Psoas muscle (tissue), 8 donors: Measurements from ENCODE around the gene HTR2B. TPM values are rescaled to one million over a fixed set of nuclear protein-coding genes. Genes with fewer than 3 reads are reported as not detected.

Source experiments
- ATAC-seq, 4 donors: fragments of 200-7000 bp; cut with Tn5 transposase; one replicate each; pipeline ENCODE4 v1.9.1; 2020; ENCODE audit warnings: moderate library complexity in 3 of 4, mild to moderate bottlenecking in 2 of 4
- DNase-seq, 2 donors: peaks; one replicate each; pipeline ENCODE4 v3.0.0-alpha.2; 2020
- H3K27ac ChIP-seq: fragments of 200-600 bp; one replicate; pipeline ENCODE4 v1.8.0; 2022
- H3K27me3 ChIP-seq, 3 donors: fragments of 200-600 bp in 1 of 3; one replicate each; pipeline versions ENCODE4 v1.6.1 to v1.8.0; 2013 to 2022; ENCODE audit warnings: low read length in 2 of 3, mild to moderate bottlenecking in 2 of 3, moderate library complexity in 1 of 3; ENCODE audit not compliant: insufficient read depth in 3 of 3
- H3K36me3 ChIP-seq, 2 donors: fragments of 200-600 bp in 1 of 2; one replicate each; pipeline versions ENCODE4 v1.6.1 to v1.8.0; 2013 to 2022; ENCODE audit warnings: low read depth in 1 of 2, mild to moderate bottlenecking in 1 of 2, moderate library complexity in 1 of 2; ENCODE audit not compliant: insufficient read depth in 1 of 2
- H3K4me1 ChIP-seq: fragments of 200-600 bp; one replicate; pipeline ENCODE4 v1.8.0; 2022
- H3K4me3 ChIP-seq: fragments of 200-600 bp; one replicate; pipeline ENCODE4 v1.8.0; 2022; ENCODE audit warnings: mild to moderate bottlenecking
- H3K9me3 ChIP-seq: fragments of 200-600 bp; one replicate; pipeline ENCODE4 v1.8.0; 2022
- CTCF ChIP-seq: fragments of 200-600 bp; IDR thresholded peaks from one replicate; pipeline ENCODE4 v1.8.0; 2022; ENCODE audit warnings: antibody characterized with exemption
- WGBS, 3 donors: extraction: QIAGEN DNeasy Blood & Tissue Kit; methylation state at CpG; one replicate each; pipeline versions ENCODE4 v1.1.6 to v1.1.7; 2013; 5-methylcytosine and 5-hydroxymethylcytosine counted together
- intact Hi-C, 2 donors: fragments of 100-400 bp; cut with DNase I; formaldehyde crosslinking; loops; one replicate each; pipeline versions ENCODE4 v1.11.0 to v1.14.2; 2022
- polyA plus RNA-seq, 3 donors: library from polyadenylated mRNA; stranded (reverse); fragments of 200-250 nt; gene quantifications; one replicate each; pipeline ENCODE4 v1.2.3, GENCODE V29; 2013
- total RNA-seq, 4 donors: library from RNA; stranded (reverse); fragmentation: NEBNext Ultra II Directional in 2 of 4; extraction: Animal tissue kit (Norgen Biotek cat#: 25700) in 2 of 4; gene quantifications; one replicate each; pipeline versions ENCODE4 v1.2.1 to v1.2.4, GENCODE V29; 2021 to 2023
- donor health status: healthy with polysubstance abuse.
- donor health status: DM: no; HTN: no; CAD: no; lungs with moderate emphysema.
- donor health status: Bipolar disorder and iron deficiency.
- donor health status: healthy.
- donor health status: DM: yes; HTN: yes; CAD: no.
- donor health status: DM: no; HTN: no; CAD: no.
- donor health status: DM: no; HTN: no; CAD: no.
- donor health status: DM: yes; HTN: yes; CAD: no.

HTR2B gene
- total and polyA plus RNA-seq, 7 donors: 0.08 to 0.54 (median 0.17) TPM; not detected in 2

GRCh38 chr2:231132129-231132528 is 7.3 kb upstream of the HTR2B start:
- no peak overlapping the region for H3K27ac ChIP-seq
- ATAC-seq: peak in 3 of 4 donors; percentile 73 to 80 (median 75)

GRCh38 chr2:231130336-231131056 is 5.7 kb upstream of the HTR2B start:
- no peak for TF ChIP-seq CTCF
- no peak for DNase-seq
- H3K4me3 ChIP-seq: no peak overlapping the region
- no peak for ATAC-seq
- no peaks in the 10 kb centered on the region for H3K9me3 ChIP-seq
- intact Hi-C loops: no loop called here
- 92 to 96% (median 92%) methylated on average over 6 of the region's 6 CpGs for WGBS, 3 donors
- no peaks in the 10 kb centered on the region for H3K27me3 ChIP-seq
- H3K36me3 ChIP-seq: no peaks in the 10 kb centered on the region
- H3K27ac ChIP-seq: no peak overlapping the region
- peaks cover 29% of the 10 kb centered on the region for H3K4me1 ChIP-seq

More at GRCh38 chr2:231132129-231132528, 7.3 kb upstream of the HTR2B start:
- no peaks in the 10 kb centered on the region for H3K36me3 ChIP-seq
- H3K9me3 ChIP-seq: no peaks in the 10 kb centered on the region
- WGBS, 3 donors: 16 to 43% (median 31%) methylated on average over 1 of the region's 1 CpG
- intact Hi-C loops: no loop called here
- H3K27me3 ChIP-seq: no peaks in the 10 kb centered on the region
- H3K4me1 ChIP-seq: peaks cover 29% of the 10 kb centered on the region
- DNase-seq: no peak
- TF ChIP-seq CTCF: no peak
- no peak overlapping the region for H3K4me3 ChIP-seq

- Histone ChIP-seq H3K9me3 (no peaks in the 10 kb centered on the region), H3K4me1 (peaks cover 21% of the 10 kb centered on the region), H3K4me3 (no peak overlapping the region), H3K27me3 (no peaks in the 10 kb centered on the region), H3K27ac (no peak overlapping the region), H3K36me3 (no peaks in the 10 kb centered on the region)
- no peak for TF ChIP-seq CTCF
- DNase-seq (no peak), ATAC-seq (no peak)
- 65 to 94% (median 82%) methylated on average over 1 of the region's 1 CpG for WGBS, 3 donors
- intact Hi-C loops: no loop called here
These were observed 4.4 kb upstream of the HTR2B start for GRCh38 chr2:231129216-231129615.

- Histone ChIP-seq H3K4me1 (peaks cover 21% of the 10 kb centered on the region), H3K4me3 (no peak overlapping the region)
These were observed 3.7 kb upstream of the HTR2B start for GRCh38 chr2:231128541-231128940.

More at GRCh38 chr2:231128541-231128940, 3.7 kb upstream of the HTR2B start:
- DNase-seq (no peak), ATAC-seq (no peak)
- intact Hi-C loops: no loop called here
- no peaks in the 10 kb centered on the region for H3K9me3 ChIP-seq
- no peaks in the 10 kb centered on the region for H3K36me3 ChIP-seq
- no peaks in the 10 kb centered on the region for H3K27me3 ChIP-seq
- H3K27ac ChIP-seq: no peak overlapping the region
- no peak for TF ChIP-seq CTCF
